GM19324 (cell line): ENCODE results near the gene CCDC121.

Experiments
- ATAC-seq: cut with Tn5 transposase; IDR thresholded peaks from one replicate; pipeline ENCODE4 v1.9.1; 2021; ENCODE audit warnings: mild to moderate bottlenecking, moderate library complexity; ENCODE audit not compliant: unreplicated experiment, low FRiP score

The CCDC121 gene

DNA sequence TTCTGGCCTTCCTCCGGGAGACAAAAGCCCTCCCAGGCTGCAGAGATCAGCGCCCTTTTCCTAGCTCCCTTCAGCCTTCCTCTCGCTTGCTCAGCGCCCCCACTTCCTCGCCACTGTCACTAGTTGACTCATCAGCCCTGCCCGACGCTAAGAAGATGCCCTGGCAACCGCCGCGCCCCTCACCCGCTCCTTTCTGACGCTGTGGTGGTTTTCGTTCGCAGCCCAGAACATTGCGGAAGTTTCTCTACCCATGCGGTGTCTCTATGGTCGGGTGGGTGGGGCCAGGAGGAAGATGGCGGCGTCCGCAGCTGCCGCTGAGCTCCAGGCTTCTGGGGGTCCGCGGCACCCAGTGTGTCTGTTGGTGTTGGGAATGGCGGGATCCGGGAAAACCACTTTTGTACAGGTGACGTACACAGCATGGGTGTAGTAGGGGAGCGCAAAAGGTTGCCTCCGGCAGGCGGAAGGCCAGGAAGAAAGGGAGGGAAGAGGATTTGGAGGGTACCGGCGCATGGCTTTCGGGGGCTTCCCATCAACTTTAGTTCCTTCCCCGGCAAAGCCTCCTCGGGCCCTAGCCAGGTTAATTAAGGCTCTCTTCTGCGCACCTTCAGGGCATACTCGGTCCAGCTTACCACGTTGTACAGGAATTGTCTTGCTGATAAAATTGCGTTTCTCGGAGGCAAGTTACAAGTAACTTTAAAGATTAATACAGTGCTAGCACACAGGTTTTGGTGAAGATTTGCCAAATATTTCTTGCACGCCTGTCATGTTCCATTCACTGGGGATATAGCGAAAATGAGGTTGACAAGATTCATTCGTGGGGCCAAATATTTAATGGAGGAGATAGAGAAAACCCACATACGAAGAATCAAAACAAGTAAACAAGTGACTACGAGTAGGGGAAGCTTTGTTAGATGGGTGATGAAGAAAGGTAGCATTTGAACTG lies at the start of gene CCDC121, which contains the start of gene GPN1:
Gene CCDC121 (minus strand): TSS at position 246 of the 943 bp plus-strand sequence. CDS start 1,213 bp downstream, outside the sequence.
Gene GPN1 (plus strand): TSS at position 284 of the 943 bp plus-strand sequence. CDS start 9 bp downstream, at position 293.
- ATAC-seq, result peak; percentile 94

GRCh38 chr2:27672723-27673486 lies 44.1 kb upstream of the CCDC121 start:
- no peak for ATAC-seq

DNA sequence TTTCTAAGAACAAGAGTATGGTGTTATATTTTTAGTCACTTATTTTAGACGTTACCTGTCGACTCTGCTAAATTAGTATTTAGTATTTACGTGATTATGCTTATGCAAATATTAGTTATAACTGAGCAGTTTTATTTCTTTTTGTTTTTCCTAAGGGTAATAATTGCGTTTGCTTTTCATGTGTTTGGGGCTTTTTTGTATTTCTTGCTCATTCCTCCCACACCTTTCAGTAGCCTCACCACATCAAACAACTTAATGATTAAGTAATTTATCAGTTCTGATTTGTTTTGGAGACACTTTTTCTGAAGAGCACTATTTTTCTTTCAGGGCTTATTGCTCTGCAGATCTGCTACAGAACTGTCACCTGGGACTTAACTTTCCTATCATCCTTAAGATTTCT lies 42.4 kb upstream of the CCDC121 start:
- ATAC-seq, result no peak

GRCh38 chr2:27667446-27667845 lies 38.6 kb upstream of the CCDC121 start:
- no peak for ATAC-seq

- ATAC-seq, result no peak
Observed at GRCh38 chr2:27664622-27665363, 36.0 kb upstream of the CCDC121 start.

DNA sequence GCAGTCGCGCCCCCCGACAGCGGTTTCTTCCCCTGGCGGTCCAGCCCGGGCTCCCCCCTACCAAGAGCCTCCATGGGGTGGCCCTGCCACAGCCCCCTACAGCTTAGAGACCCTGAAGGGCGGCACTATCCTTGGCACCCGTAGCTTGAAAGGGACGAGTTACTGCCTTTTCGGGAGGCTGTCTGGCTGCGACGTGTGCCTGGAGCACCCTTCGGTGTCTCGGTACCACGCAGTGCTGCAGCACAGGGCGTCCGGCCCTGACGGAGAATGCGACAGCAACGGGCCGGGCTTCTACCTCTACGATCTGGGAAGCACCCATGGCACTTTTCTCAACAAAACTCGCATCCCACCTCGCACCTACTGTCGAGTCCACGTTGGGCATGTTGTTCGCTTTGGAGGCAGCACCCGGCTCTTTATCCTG lies 35.4 kb upstream of the CCDC121 start:
- ATAC-seq, result no peak

GRCh38 chr2:27663285-27664153 lies 34.7 kb upstream of the CCDC121 start, which contains the start of the genes SLC4A1AP and SUPT7L:
Gene SLC4A1AP (plus strand): TSS chr2:27663889. CDS start chr2:27663915, 26 bp downstream.
Gene SUPT7L (minus strand): TSS chr2:27663614. CDS start chr2:27662192, 1,422 bp downstream.
- ATAC-seq, result peak; percentile 68

- no peak for ATAC-seq
Observed at GRCh38 chr2:27661371-27661770, 32.6 kb upstream of the CCDC121 start.

- no peak for ATAC-seq
Observed at GRCh38 chr2:27655155-27655951, 26.5 kb upstream of the CCDC121 start.

GRCh38 chr2:27653397-27653796 lies 24.6 kb upstream of the CCDC121 start:
- no peak for ATAC-seq

- ATAC-seq, result no peak
Observed at GRCh38 chr2:27652790-27653189, 24.0 kb upstream of the CCDC121 start.

DNA sequence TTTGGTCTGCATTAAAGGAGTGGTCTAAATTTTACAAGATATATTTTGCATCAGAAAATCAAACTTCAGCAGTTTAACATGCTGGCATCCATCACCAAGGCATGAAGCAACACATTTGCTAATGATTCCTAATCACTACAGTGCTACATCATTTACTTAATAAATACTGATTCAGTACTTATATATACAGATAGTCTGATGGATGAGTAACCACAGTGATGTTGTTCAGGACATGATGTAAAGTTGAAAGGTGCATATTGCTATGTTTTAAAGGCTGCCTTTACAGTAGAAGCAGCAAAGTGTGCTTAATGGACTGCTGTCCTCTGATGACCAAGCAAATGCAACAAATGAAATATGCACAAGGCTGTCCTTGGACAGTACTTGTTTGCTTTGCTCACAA lies 23.5 kb upstream of the CCDC121 start:
- no peak for ATAC-seq

DNA sequence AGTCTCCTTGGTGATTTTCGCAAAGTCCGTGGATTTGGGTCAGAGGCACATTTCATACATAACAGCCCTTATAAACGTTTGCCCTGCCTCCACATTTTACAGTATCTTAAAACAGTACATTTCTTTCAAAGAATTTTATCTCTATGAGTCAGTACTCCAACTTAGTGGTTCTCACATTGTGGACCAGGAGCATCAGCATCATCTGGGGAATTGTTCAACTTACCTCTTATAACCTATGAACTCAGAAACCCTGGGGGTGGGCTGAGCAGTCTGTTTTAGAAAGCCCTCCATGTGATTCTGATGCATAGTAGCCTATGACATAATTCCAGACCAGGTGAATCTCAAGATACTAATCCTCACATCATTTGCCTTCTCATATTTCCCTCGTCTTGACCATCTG lies 22.2 kb upstream of the CCDC121 start:
- no peak for ATAC-seq

DNA sequence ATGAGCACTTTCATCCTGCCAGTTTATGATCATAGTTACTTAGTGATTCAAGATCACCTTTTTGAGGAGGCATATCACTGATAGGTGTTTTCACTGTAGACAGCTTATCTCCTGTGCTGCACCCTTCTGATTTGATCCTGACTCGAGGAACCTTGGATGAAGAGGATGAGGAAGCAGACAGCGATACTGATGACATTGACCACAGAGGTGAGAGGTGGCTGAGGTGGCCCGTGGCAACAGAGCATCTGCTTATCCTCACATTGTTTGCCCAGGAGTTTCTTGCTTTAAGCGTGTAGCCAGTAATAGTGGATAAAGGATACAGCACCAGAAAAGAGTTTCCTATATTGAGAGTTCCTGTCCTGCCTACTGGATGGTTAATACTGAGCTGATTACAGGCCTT lies 18.9 kb upstream of the CCDC121 start:
- no peak for ATAC-seq

DNA sequence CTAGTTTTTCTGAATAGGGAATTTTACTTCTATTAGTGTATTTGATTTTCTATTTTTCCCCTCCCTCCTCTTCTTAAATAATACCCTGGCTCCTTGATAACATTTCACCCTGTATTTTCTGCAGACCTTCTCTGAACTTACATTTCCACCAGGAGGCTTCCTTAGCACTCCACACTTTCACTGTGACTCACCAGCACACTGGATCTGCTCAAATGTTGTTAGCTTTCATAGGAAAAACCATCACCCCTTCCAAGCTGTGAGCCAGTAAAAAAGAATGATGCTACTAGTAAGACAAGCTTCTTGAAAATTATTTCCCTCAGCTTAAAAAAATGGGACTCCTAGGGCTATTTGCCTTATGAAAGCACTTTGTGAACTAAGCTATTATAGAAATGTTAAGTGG lies 18.5 kb upstream of the CCDC121 start:
- ATAC-seq, result no peak

- ATAC-seq, result no peak
Observed at GRCh38 chr2:27645197-27645596, 16.4 kb upstream of the CCDC121 start.

DNA sequence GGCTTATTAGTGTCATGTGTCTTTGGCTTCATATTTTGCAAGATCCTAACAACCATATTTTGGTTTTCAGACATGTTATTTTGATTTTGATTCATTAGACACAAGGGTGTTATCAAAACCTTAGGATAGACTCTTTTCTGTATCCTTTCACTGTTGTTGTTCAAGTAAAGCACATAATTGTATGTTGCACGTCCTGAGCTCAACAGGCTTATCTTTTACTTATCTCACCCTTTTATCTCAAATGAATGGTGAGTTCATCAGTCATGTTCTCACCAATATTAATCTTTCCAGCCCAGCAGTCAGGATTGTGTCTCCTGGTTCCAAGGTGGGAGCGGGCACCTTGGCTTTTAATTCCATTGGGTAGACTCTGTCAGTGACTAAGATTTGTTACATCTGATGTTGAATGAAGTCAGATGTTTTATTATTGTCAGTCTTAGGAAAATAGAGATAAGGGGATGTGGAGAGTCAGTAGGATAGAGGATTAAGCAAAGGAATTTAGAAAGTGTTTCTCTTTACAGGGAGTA lies 12.0 kb upstream of the CCDC121 start:
- no peak for ATAC-seq

GRCh38 chr2:27638709-27639108 lies 9.9 kb upstream of the CCDC121 start:
- ATAC-seq, result no peak
